ENCODE measurements around the gene ASTL.
"Not testable (repeated sequence)": the region's sequence is repeated elsewhere in the genome, so short reads cannot be mapped to it uniquely, and the experiment has no call there.

The ASTL gene

DNA sequence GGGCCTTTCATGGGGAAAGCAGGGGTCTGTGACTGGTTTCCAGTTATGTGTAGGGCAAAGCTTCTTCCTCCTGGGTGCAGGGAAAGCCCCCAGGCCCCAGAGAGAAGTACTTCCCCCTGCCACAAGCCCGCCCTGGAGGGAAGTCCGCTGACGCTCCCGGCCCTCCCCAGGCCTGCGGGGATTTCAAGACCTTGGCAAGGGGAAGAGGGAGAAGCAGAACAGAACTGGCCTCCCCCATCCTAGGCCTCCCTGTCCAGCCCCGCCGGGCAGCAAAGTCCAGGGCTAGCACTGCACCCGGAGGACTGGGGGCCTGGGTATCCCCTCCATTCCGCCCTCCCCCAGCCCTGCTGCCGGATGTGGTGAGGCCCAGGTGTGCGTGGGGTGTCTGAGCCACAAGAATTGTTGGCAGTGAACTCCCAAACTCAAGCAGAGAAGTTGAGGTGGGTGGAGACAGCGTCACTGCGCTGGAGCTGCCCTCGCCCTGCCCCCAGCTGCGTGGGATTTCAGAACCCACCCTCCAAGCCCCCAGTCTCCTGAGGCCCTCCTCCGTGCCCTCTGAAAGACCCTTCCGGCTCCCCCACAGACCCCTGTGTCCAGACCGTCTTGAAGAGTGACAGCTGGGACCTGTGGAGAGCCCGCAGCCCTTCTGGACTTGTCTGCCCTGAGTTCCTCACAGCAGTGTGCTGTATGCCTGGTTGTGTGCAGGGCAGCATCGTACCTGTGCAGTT, 8.0 kb upstream of the ASTL start:
- no peak for DNase-seq (ENCODE audit: low read depth, low spot score)

DNA sequence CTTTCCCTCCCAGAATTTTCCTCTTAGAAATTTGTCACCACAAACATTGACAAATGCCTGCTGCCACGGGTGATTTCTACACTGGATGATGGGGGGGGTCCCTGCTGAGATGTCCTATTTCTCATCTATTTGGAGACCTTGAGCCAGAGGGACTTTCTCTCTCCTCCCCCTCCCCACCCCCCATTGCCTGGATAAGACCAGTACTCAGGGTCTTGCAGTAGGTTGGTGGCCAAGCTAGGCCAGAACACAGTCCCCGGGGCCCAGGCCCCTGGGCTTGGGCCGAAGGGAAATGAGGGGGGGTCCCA, 7.5 kb upstream of the ASTL start:
- DNase-seq (ENCODE audit: low read depth, low spot score), result no peak

DNA sequence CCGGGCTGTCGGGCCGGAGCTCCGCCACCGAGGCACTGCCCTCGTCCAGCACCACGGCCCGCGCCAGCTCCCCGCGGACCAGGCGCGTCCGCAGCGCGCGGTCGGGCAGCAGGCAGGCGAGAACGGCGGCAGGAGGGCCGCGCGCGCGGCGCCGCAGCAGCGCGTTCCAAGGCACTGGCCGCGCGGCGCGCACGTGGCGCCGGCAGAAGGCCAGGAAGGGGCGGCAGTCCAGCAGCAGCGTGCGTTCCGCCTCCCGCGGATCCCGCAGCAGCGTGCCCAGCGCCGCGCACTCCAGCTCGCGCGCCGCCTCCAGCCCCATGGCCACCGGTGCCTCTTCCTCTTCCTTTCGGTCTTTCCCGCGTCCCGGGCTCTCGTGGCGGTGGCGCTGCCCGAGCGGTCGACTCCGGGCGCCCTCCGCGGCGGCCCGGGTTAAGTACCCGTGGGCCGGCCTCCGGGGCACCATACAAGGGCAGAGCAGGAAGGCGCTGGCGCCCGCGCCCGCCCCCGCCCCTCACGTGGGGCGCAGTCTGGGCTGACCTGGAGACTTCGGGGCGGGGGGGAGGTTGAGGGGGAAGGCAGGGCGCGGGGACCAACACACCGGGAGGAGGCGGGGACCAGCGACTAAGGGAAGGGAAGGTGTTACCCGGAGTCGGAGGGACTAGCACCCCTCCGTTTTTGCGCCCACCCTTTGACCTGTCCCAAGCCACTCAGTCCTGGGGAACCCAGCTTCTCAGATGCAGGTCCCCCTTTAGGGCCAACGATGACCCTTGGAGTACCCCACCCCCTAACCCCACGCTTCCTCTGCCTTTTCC, 6.9 kb upstream of the ASTL start, which contains the start of gene DUSP2:
Gene DUSP2, minus strand, starts transcription at position 405 of the 812 bp plus-strand sequence. Its CDS starts 86 bp downstream, at position 319.
- DNase-seq (ENCODE audit: low read depth, low spot score), result no peak

DNA sequence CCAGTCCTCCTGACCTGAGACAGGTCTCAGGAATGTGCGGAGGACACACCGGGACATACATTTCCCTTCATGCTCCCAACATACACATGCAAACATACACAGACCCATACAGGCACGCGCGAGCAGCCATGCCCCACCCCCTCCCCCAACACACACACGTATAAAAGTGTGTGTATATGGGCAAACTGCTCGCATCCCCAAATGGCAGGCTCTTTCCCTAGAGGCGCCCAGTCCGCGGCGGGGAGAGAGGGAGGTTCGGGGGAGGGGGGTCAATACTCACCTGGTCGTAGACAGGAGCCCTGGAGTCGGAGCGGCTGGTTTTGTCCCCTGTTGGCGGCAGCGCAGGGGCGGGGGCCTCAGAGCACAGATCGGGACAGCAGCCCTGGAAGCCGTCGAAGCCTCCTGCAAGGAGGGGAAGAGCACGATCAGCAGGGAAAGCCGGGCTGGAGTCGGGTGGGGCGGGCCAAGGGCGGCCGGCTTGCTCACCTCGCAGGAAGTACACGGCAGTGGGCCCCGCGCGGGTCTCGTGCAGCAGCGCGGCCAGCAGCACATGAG, 6.3 kb upstream of the ASTL start:
- DNase-seq (ENCODE audit: low read depth, low spot score), result no peak

DNA sequence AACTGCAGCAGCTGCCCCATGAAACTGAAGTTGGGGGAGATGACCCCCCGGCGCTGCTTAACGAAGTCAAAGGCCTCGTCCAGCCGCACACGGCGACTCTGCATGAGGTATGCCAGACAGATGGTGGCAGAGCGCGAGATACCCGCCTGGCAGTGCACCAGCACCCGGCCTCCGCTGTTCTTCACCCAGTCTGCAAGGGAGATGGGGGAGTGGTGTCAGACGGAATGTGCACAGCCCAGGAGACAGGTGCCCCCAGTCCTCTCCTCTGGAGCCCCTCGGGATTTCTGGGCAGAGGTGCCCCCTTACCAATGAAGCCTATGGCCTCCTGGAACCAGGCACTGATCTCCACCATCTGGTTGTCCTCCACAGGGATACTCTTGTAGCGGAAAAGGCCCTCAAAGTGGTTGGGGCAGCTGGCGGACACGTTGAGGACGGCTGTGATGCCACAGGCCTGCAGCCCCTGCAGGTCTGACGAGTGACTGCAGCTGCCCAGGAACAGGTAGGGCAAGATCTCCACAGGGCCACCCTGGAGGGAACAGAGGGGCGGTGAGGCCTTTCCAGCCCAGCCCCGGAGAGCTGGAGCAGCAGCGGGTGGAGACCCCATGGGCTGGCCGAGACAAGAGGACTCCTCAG, 5.7 kb upstream of the ASTL start:
- DNase-seq (ENCODE audit: low read depth, low spot score), result no peak

DNA sequence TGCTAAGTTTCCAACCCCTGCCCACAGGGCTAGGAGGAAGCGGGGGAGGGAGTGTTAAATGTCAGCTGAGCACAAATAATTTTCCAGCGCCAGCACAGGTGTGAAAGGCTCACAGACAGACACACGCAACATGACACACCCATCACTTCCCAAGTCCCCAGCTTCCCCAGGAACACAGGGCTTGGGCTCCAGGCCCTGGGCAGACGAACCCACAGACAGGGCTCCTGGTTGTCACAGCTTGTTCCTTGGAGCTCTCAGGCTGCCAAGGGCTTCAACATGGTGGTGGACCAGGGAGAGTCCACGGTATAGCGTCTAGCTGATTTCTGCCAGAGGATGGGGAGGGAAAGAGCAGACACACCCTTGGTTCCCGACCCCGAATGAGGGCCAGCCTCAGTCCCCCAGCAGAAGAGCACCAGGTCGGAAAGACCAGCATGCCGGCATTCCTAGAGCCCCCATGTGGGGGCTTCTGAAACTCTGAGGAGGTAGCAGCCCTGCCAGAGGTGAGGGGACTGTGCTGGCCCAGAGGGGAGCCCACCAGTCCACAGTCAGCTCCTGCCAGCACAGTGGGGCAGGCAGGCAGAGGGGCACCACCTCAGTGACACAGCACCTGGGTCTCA, 5.0 kb upstream of the ASTL start:
- no peak for DNase-seq (ENCODE audit: low read depth, low spot score)

DNA sequence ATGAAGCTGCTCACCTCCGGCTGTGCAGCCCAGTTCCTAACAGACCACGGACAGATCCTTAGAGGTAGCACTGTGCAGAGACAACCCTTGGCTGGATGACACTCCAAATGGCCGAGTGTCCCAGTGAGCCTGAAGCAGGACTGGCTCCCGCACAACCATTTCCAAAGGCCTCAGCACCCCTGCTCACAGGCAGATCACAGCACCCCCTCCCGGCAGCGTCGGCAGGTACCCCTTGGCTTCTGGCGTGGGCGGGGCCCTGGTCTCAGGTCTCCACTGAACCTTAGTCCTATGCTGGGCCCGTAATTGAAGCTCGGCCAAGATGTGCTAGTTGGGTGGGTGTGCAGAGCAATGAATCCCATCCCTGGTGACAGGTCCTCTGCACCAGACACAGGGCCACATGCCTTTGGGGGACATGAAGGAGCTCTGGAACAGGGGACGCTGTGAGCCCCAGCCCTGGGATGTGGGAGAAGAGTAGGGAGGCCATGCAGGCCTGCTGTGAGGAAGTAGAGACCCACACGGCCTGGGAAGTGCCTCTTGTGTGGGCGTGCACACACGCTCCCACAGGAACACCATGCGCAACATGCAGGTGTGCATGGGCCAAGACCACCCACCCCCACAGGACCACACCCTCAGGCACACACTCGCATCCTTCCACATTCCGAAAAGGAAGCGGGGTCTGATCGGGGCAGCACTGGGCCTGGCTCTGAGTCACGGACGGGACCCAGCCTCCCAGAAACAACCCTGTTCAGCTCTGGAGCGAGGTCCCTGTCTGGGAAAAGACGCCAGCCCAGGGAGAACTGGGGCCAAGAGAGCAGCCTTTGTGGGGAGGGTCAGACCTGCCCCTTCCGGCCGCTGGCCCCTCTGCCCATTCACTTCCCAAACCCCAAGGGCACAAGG, 4.2 kb upstream of the ASTL start:
- no peak for DNase-seq (ENCODE audit: low read depth, low spot score)

DNA sequence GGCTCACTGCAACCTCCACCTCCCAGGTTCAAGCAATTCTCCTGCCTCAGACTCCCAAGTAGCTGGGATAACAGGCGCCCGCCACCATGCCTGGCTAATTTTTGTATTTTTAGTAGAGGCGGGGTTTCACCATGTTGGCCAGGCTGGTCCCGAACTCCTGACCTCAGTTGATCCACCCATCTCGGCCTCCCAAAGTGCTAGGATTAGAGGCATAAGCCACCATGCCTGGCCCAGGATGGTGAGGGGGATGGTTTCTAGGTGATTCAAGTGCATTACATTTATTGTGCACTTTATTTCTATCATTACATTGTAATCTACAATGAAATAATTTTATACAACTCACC, 3.3 kb upstream of the ASTL start:
- not testable (repeated sequence) for DNase-seq (ENCODE audit: low read depth, low spot score)

DNA sequence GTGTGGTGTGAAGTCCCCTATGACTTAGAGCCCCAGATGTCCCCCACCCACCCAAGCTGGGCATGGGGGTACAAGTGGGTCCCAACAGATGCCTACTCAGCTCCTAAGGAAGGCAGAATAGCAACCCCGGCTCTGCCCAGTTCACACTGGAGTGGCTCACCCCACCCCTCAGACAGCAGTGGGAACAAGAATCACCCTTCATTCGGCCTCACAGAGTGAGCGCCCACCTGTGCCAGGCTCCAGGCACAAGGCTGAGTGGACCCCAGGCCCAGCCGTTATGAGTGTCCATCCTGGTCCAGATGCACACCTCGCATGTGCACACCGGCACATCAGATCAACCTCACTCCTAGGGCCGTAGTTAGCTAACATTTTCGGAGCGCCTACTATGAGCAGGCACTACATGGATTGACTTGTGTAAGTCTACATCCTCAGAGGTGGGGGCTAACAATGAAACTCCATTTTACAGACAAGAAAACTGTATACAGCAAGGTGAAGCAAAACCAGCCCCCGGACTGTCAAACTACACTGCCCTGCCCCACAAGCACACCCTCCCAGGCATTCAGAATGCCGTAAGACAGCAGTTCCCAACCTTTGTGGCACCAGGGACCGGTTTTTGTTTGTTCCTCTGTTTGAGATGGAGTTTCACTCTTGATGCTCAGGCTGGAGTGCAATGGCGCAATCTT, 2.8 kb upstream of the ASTL start:
- DNase-seq (ENCODE audit: low read depth, low spot score), result no peak

DNA sequence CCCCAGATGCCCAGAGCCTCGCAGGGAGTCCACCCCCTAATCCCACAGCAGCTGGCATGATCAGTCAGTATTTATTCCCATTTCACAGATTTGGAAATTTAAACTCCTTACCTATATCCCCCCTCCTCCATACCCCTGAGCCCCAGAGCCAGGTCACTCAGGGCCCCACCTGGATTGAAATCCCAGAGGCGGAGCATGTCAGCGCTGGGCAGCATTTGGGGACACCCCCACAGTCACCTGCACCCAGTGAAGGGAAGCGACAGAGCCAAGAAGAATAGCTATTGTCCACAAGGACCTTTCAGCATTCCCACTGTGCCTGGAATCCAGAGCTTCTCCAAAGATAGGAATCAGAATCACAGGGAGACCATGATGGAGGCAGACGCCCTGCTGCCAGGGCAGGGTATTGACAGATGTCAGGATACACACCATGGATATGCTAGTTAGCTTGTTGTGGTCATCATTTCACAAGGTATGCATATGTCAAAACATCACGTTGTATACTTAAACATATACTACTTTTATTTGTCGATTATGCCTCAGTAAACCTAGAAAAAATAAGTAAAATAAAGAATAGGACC, 968 bp upstream of the ASTL start:
- no peak for DNase-seq (ENCODE audit: low read depth, low spot score)

DNA sequence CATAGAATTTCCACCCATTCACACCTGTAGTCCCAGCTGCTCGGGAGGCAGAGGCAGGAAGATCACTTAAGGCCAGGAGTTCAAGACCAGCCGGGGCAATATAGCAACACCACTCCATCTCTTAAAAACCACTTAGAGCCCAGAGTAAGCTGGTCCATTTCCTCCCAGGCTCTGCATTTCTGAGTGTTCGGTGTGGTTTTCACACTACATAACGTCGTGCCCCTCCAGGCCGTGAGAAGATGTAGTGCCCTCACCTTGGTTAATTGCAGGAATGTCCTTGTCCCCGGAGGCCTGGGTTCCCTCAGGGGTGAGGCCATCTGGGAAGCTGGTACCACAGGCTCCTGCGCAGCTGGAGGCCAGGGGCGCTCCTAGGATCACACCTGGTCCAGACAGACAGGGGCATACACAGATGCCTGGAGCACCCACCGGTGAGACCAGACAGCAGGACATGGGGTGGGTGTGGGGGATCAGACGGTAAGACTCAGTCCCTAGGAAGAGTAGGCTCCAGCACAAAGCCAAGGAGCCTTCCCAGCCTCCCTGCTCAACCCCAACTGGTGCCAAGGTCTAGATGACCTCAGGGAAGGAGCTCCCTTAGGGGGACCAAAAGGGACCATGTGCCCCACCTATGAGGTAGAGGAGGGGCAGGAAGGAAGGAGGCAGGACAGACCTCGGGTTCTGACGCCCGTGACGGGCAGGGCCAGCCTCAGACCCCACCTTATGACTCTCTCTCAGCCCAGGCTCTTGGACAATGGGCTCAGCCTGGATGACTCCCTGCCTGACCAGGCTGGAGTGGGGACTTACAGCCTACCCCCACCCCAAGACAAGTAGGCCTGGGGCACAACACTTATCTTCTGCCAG, 752 bp downstream of the ASTL start:
- no peak for DNase-seq (ENCODE audit: low read depth, low spot score)

DNA sequence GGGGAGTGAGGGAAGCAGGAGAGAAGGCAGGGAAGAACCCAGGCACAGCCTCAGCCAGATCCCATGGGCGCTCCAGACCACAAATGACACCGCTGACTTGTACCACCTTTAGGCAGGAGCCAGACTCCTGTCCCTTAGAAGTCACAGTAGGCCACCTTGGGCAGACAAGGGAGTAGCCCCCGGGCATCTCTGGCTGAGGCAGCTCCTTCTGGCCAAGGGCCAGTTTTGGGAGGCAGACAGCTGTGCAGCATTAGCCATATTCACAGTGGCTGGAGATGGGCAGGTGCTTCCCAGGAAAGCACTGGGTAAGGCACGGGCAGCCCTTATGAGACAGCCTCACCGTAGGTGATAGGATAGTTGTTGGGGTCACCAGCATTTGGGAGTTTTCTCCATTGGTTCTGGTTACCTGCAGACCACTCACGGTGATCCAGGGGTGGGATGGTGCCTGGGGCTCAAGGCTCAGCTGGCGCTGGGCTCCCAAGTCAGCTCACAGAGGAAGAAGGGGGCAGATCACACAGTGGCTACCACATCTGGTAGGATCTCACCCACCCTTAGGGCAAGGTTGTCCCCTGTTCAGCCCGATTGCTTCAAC, 2.1 kb downstream of the ASTL start:
- DNase-seq (ENCODE audit: low read depth, low spot score), result no peak

DNA sequence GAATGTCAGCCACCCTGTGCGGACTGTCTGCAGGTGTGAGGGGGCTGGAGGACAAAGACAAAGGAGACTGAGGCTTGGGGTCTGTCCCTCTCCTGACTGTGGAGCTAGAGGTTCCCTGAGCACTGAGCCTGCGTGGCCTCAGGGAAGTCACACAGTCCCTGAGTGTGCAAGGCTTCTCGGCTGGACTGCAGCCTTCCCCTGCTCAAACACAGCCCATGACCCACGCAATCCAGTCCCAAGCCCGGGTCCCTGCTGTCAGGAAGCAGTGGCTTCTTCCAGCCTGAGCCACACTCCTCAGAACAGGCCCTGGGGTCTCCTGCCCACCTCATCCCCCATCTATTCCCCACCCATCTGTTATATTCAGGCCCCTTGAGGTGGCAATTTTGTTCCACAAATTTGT, 2.7 kb downstream of the ASTL start:
- no peak for DNase-seq (ENCODE audit: low read depth, low spot score)

DNA sequence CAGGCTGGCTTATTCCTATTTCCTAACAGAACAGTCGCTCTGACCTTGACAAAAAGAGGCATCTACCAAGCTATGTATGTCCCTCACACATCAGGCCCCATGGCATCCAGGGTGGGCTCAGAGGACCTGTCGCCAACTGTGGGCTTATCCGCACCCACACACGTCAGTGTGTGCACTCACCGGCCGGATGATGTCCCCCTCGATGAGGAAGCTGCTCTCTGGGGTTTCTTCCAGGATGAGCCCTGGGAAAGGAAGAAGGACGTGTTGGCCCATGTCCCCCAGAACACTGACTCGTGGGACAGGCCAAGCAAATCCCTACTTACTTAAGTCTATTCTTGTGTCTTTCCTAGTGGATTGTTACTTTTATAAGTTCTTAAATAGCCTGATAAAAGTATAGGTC, 3.1 kb downstream of the ASTL start:
- no peak for DNase-seq (ENCODE audit: low read depth, low spot score)

DNA sequence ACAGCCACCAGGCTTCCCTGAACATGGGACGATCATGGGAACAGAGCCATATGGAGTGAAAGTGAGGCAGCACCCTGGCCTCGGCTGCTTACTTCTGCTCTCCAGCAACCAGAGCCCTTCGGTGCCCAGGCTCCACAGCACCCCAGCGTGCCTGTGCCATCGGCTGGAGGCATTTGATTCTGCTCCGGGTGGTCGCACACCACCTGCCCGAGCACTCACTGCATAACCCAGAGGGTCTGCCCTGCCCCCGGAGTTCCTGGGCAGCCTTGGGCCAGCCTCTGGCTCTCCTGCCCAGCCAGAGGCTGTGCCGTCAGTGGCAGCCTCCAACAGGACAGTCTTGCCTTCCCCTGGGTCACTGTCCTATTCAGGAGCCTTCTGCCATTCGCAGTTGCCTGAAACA, 3.9 kb downstream of the ASTL start:
- no peak for DNase-seq (ENCODE audit: low read depth, low spot score)

DNA sequence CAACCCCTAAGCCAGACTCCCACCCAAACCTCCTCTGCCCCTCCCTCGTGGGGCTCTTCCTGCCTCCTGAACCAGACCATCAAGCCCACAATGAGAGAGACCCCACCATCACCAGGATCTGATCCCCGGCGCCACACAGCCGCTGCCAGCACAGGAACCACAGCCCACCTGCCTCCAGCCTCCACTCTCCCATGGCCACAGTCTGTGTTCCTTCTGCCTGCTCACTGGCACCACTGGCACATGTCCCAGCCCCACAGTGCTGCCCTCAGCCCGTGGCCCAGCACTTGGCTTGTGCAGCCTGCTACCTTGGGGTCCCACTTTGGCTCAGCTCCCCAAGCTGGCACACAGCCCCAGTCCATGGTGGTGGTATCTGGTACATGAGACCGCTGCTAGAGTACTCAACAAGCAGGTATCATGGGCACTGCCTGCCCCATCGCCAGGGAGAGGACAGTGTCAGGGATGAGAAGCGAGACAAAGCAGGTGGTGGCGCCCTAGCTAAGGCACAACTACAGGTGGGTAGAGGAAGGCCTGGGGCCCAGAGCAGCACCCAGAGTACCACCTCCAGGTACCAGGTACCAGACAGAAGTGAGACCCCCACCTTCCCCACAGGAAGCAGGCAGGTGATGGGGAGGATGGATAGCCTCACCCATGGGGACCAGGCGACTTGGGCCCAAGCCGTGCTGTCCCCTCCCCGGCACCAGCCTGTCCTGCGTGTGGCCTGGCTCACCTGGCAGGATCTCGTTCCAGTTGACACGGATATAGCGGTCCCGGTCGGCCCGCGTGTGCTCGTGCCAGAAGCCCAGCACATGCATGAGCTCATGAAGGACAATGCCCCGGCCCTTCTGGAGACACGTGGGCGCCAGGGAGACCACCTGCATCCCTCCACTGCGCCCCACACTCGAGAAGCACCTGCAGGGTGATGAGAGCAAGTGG, 6.2 kb downstream of the ASTL start:
- DNase-seq (ENCODE audit: low read depth, low spot score), result no peak

DNA sequence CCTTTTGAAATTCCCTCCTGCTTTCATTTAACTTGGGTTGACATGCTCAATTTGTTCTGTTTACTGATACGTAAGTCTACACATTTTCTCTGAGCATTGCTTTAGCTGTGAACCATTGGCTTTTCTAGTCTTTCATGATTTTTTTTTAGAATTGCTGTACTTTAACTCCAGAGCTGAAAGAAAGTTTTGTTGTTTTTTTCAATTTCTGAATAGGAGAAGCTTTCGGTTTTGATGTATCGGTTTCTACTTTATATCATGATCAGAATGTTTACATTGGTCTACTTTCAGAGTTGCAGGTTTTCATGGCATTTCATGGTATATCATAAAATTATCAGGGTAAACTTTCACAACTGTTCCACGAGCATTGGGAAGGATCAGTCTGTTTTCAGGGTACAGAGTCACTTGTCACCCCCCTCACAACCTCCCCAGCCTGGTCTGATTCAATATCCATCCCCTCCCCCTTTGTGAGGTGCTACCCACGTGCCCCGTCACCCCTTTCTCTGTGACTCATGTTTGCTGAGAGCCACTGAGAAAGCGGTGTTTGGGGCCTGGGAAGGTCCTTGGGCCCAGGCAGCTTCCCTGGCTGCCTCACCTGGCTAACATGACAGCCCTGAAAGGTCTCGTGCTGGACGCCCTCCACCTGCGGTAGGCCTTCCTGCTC, 7.0 kb downstream of the ASTL start:
- DNase-seq (ENCODE audit: low read depth, low spot score), result no peak

All from smooth muscle cell of the brain vasculature (primary cell).